ENCODE results near the gene NNMT.

The NNMT gene

GRCh38 chr11:114343493-114343892, 47.3 kb downstream of the NNMT start:
- H3K9ac ChIP-seq (ENCODE audit: low read length) = no peak overlapping the region
- H3K4me1 ChIP-seq (ENCODE audit: low read length) = peaks cover 32% of the 10 kb centered on the region
- no peak overlapping the region for H3K4me2 ChIP-seq (ENCODE audit: low read depth, low read length)
- no peaks in the 10 kb centered on the region for H4K20me1 ChIP-seq (ENCODE audit: insufficient read depth, low read length)
- no peaks in the 10 kb centered on the region for H3K9me3 ChIP-seq (replicated peaks; ENCODE audit: insufficient read depth, low read length)
- no peak for DNase-seq
- peak overlapping the region; percentile 45; the same call in 1 of the 2 replicates for H3K27ac ChIP-seq (ENCODE audit: low read length)
- no peak overlapping the region for H2AFZ ChIP-seq (ENCODE audit: low read length)
- TF ChIP-seq EZH2 (optimal IDR thresholded peaks at IDR 0.05; ENCODE audit: low read depth, low read length) = no peak
- no peak for TF ChIP-seq EZH2phosphoT487 (IDR thresholded peaks at IDR 0.05; ENCODE audit: low read length)
- TF ChIP-seq, protein P1, sequence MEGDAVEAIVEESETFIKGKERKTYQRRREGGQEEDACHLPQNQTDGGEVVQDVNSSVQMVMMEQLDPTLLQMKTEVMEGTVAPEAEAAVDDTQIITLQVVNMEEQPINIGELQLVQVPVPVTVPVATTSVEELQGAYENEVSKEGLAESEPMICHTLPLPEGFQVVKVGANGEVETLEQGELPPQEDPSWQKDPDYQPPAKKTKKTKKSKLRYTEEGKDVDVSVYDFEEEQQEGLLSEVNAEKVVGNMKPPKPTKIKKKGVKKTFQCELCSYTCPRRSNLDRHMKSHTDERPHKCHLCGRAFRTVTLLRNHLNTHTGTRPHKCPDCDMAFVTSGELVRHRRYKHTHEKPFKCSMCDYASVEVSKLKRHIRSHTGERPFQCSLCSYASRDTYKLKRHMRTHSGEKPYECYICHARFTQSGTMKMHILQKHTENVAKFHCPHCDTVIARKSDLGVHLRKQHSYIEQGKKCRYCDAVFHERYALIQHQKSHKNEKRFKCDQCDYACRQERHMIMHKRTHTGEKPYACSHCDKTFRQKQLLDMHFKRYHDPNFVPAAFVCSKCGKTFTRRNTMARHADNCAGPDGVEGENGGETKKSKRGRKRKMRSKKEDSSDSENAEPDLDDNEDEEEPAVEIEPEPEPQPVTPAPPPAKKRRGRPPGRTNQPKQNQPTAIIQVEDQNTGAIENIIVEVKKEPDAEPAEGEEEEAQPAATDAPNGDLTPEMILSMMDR (IDR thresholded peaks at IDR 0.05; ENCODE audit: low read length) = no peak
- no peaks in the 10 kb centered on the region for H3K36me3 ChIP-seq (replicated peaks; ENCODE audit: insufficient read depth, low read length)
- peaks cover 29% of the 10 kb centered on the region for H3F3A ChIP-seq (ENCODE audit: insufficient read depth, low read length)
- H3K9me2 ChIP-seq (replicated peaks; ENCODE audit: insufficient read depth, low read length) = no peaks in the 10 kb centered on the region
- H3K4me3 ChIP-seq (ENCODE audit: low read length) = no peak overlapping the region
- no peaks in the 10 kb centered on the region for H3K27me3 ChIP-seq (replicated peaks; ENCODE audit: insufficient read depth, low read length)
- no peaks in the 10 kb centered on the region for H3K79me2 ChIP-seq (ENCODE audit: low read length)

GRCh38 chr11:114344494-114344893, 48.3 kb downstream of the NNMT start:
- no peak overlapping the region for H3K4me3 ChIP-seq (ENCODE audit: low read length)
- TF ChIP-seq, protein P1 (IDR thresholded peaks at IDR 0.05; ENCODE audit: low read length) = no peak
- no peak for TF ChIP-seq EZH2phosphoT487 (IDR thresholded peaks at IDR 0.05; ENCODE audit: low read length)
- TF ChIP-seq EZH2 (optimal IDR thresholded peaks at IDR 0.05; ENCODE audit: low read depth, low read length) = no peak
- H3K9me3 ChIP-seq (replicated peaks; ENCODE audit: insufficient read depth, low read length) = no peaks in the 10 kb centered on the region
- H3K4me2 ChIP-seq (ENCODE audit: low read depth, low read length) = peak overlapping the region; percentile 35; the same call in 1 of the 2 replicates
- H3K27me3 ChIP-seq (replicated peaks; ENCODE audit: insufficient read depth, low read length) = no peaks in the 10 kb centered on the region
- no peaks in the 10 kb centered on the region for H4K20me1 ChIP-seq (ENCODE audit: insufficient read depth, low read length)
- DNase-seq = peak; percentile 64
- H3K27ac ChIP-seq (ENCODE audit: low read length) = peak overlapping the region; percentile 52; the same call in 1 of the 2 replicates
- peaks cover 32% of the 10 kb centered on the region for H3K4me1 ChIP-seq (ENCODE audit: low read length)
- H3K79me2 ChIP-seq (ENCODE audit: low read length) = no peaks in the 10 kb centered on the region
- H3F3A ChIP-seq (ENCODE audit: insufficient read depth, low read length) = peaks cover 29% of the 10 kb centered on the region
- H3K9ac ChIP-seq (ENCODE audit: low read length) = no peak overlapping the region
- H2AFZ ChIP-seq (ENCODE audit: low read length) = no peak overlapping the region
- H3K9me2 ChIP-seq (replicated peaks; ENCODE audit: insufficient read depth, low read length) = no peaks in the 10 kb centered on the region
- no peaks in the 10 kb centered on the region for H3K36me3 ChIP-seq (replicated peaks; ENCODE audit: insufficient read depth, low read length)

DNA sequence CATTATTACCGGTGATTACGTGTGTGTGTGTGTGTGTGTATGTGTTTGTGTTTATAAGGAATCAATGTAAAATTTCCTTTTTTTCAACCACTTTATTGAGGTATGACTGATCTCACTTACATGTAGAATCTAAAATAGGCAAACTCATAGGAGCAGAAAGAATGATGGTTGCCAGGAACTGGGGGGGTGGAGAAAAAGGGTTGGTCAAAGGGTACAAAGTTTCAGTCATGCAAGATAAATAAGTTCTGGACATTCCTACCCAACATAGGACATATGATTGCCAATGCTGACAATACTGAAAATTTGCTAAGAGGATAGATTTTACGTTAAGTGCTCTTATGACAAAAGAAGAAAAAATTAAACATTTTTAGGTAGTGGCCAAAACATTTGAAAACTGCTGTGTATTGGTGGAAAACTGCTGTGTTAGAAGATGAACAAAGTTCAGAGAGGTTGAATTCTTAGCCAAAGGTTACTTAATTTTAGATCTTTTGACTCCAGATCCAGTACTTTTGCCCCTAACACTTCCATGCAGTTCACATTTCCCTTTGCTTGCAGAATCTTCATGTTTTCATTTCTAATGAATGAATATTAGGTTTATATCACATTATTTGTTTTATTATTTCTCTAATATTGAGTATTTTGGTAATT, 49.5 kb downstream of the NNMT start:
- Histone ChIP-seq H3K36me3 (replicated peaks; ENCODE audit: insufficient read depth, low read length) (no peaks in the 10 kb centered on the region), H3K27me3 (replicated peaks; ENCODE audit: insufficient read depth, low read length) (no peaks in the 10 kb centered on the region), H3F3A (ENCODE audit: insufficient read depth, low read length) (peaks cover 25% of the 10 kb centered on the region), H3K4me1 (ENCODE audit: low read length) (peaks cover 32% of the 10 kb centered on the region), H3K27ac (ENCODE audit: low read length) (0 out of 2 replicates have a peak overlapping the region, but pooled peaks have one; percentile 52), H3K79me2 (ENCODE audit: low read length) (no peaks in the 10 kb centered on the region), H3K4me3 (ENCODE audit: low read length) (no peak overlapping the region), H3K4me2 (ENCODE audit: low read depth, low read length) (no peak overlapping the region), H4K20me1 (ENCODE audit: insufficient read depth, low read length) (no peaks in the 10 kb centered on the region), H3K9me3 (replicated peaks; ENCODE audit: insufficient read depth, low read length) (no peaks in the 10 kb centered on the region), H3K9me2 (replicated peaks; ENCODE audit: insufficient read depth, low read length) (no peaks in the 10 kb centered on the region), H3K9ac (ENCODE audit: low read length) (no peak overlapping the region), H2AFZ (ENCODE audit: low read length) (no peak overlapping the region)
- no peak for DNase-seq
- no peak for TF ChIP-seq EZH2phosphoT487 (IDR thresholded peaks at IDR 0.05; ENCODE audit: low read length)
- no peak for TF ChIP-seq EZH2 (optimal IDR thresholded peaks at IDR 0.05; ENCODE audit: low read depth, low read length)
- TF ChIP-seq, protein P1 (IDR thresholded peaks at IDR 0.05; ENCODE audit: low read length) = no peak
